RPMI7951 (cell line): Measurements from ENCODE around the gene UVSSA. TPM values are rescaled to one million over a fixed set of nuclear protein-coding genes. Genes with fewer than 3 reads are reported as not detected.
"Not testable (repeated sequence)": the region's sequence is repeated elsewhere in the genome, so short reads cannot be mapped to it uniquely, and the experiment has no call there.

Experiments
- DNase-seq: peaks from one replicate; pipeline ENCODE4 v3.0.0-alpha.2; 2012; ENCODE audit warnings: low read depth
- total RNA-seq: library from RNA; depleted of rRNA; stranded (reverse); fragments of >200 nt; shearing (Covaris generic); gene quantifications from 2 replicates; pipeline ENCODE4 v1.2.3, GENCODE V29; 2014; rRNA removed

The UVSSA gene
- total RNA-seq, 1 experiment from 2014 or later, result 1.2 TPM

DNA sequence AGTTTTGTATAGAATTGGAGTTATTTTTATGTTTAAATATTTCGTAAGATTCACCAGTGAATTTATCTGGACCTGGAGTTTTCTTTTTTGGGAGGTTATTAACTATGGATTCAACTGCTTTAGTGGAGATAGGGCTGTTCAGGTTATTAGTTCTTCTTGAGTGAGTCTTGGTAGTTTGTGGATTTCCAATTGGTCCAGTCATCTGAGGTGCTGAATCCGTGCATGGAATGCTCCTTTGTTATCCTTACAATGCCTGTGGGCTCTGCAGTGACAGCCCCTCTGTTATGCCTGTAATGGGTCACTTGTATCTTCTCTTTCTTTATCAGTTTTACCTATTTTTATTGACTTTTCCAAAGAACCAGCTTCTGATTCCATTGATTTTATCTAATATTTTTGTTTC, 74.6 kb downstream of the UVSSA start:
- no peak for DNase-seq

DNA sequence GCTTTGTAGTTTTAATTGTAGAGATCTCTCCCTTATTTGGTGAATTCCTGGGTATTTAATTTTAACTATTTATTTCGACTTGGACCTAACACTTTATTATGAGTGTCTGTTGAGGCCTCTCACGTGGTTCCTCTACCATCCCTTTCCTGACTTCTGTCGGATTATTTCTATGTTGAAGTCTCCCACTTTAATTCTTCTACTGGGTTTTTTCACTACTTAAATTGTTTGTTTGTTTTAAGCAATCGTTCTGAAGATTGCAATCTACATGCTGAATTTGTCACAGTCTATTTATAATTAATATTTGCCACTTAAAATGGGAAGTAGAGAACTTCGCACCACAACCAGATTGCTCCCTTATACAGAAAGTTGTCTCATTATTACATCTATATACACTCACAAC, 80.0 kb downstream of the UVSSA start:
- no peak for DNase-seq

DNA sequence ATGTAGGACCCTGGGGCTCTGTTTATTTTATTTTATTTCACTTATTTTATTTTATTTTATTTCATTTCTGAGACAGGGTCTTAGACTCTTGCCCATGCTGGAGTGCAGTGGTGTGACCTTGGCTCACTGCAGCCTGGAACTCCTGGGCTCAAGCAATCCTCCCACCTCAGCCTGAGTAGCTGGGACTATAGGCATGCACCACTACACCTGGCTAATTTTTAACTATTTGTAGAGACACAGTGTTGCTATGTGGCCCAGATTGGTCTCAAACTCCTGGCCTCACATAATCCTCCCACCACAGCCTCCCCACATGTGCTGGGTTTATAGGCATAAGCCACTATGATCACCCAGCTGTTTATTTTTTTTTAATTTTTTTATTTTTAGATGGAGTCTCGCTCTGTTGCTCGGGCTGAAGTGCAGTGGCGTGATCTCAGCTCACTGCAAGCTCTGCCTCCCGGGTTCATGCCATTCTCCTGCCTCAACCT, 96.7 kb downstream of the UVSSA start:
- not testable (repeated sequence) for DNase-seq

Other genes starting within 250 kb of the UVSSA start
- gene RNF212, start 233.6 kb upstream of the UVSSA start, total RNA-seq, result not detected in 2 replicates
- gene SPON2, start 174.6 kb upstream of the UVSSA start, total RNA-seq, result 3.8 and 7.7 TPM in 2 replicates
- gene CTBP1, start 98.1 kb upstream of the UVSSA start, total RNA-seq, result 61.3 and 97.9 TPM in 2 replicates
- 33.7 and 34.5 TPM in 2 replicates for gene MAEA, start 57.3 kb upstream of the UVSSA start, total RNA-seq
- not detected in 2 replicates for gene NKX1-1, start 59.2 kb downstream of the UVSSA start, total RNA-seq